CD4-positive, alpha-beta T cell (primary cell): ENCODE measurements around the gene COL4A2. TPM values are rescaled to one million over a fixed set of nuclear protein-coding genes. Genes with fewer than 3 reads are reported as not detected.

ENCODE experiments used
- ATAC-seq: fragments of 200-7000 bp; cut with Tn5 transposase; one replicate; pipeline ENCODE4 v1.10.0; 2022; ENCODE audit warnings: mild to moderate bottlenecking; ENCODE audit not compliant: poor library complexity
- CTCF ChIA-PET: fragments of 350-600 bp; sonication (Branson Sonifier 250); formaldehyde crosslinking; loops from one replicate; lab custom pipeline; 2021; ENCODE audit warnings: antibody characterized with exemption, inconsistent platforms; lab: Charles Lee
- POLR2A ChIA-PET: fragments of 350-600 bp; sonication (Branson Sonifier 250); formaldehyde crosslinking; loops from one replicate; lab custom pipeline; 2021; ENCODE audit warnings: antibody characterized with exemption, inconsistent platforms; lab: Charles Lee
- DNase-seq, 14 experiments: peaks; one replicate each; pipeline ENCODE4 v3.0.0-alpha.2; 2013 to 2020; ENCODE audit warnings: mixed read lengths in 2 of 14
- H3K27ac ChIP-seq, 2 donors: one replicate each; pipeline versions ENCODE4 v1.5.1 to v1.7.0; 2013; ENCODE audit warnings: low read length in 2 of 2, low read depth in 1 of 2, mild to moderate bottlenecking in 1 of 2
- H3K27me3 ChIP-seq, 2 experiments: 1 replicate in 1 of 2; 2 replicates in 1 of 2; pipeline versions ENCODE4 v1.6.1 to v1.7.0; 2013; ENCODE audit warnings: low read length in 2 of 2, control low read depth in 1 of 2, mild to moderate bottlenecking in 1 of 2, moderate library complexity in 1 of 2; ENCODE audit not compliant: insufficient read depth in 2 of 2, control insufficient read depth in 1 of 2
- H3K36me3 ChIP-seq: one replicate; pipeline ENCODE4 v1.6.1; 2013; ENCODE audit warnings: low read length, control low read depth; ENCODE audit not compliant: insufficient read depth
- H3K4me1 ChIP-seq: one replicate; pipeline ENCODE4 v1.6.1; 2013; ENCODE audit warnings: low read length, control low read depth; ENCODE audit not compliant: insufficient read depth
- H3K4me3 ChIP-seq: one replicate; pipeline ENCODE4 v1.5.1; 2013; ENCODE audit warnings: mild to moderate bottlenecking, low read length, moderate library complexity
- H3K9me3 ChIP-seq, 2 experiments: 1 replicate in 1 of 2; 2 replicates in 1 of 2; pipeline versions ENCODE4 v1.6.1 to v1.7.0; 2013; ENCODE audit warnings: low read length in 2 of 2, mild to moderate bottlenecking in 2 of 2, control low read depth in 1 of 2, moderate library complexity in 1 of 2; ENCODE audit not compliant: control insufficient read depth in 1 of 2, insufficient read depth in 1 of 2
- H3K27ac Mint-ChIP-seq: one replicate; pipeline ENCODE4 v1.8.0; 2020; ENCODE audit warnings: mixed read lengths
- H3K27me3 Mint-ChIP-seq: one replicate; pipeline ENCODE4 v1.8.0; 2021; ENCODE audit warnings: mixed read lengths
- H3K36me3 Mint-ChIP-seq: one replicate; pipeline ENCODE4 v1.8.0; 2021; ENCODE audit warnings: low read depth, mixed read lengths
- H3K4me1 Mint-ChIP-seq: one replicate; pipeline ENCODE4 v1.8.0; 2021; ENCODE audit warnings: low read depth, mixed read lengths
- H3K4me3 Mint-ChIP-seq: one replicate; pipeline ENCODE4 v1.8.0; 2020; ENCODE audit warnings: mild to moderate bottlenecking, mixed read lengths
- H3K9me3 Mint-ChIP-seq: one replicate; pipeline ENCODE4 v1.8.0; 2020; ENCODE audit warnings: mixed read lengths
- CTCF ChIP-seq: fragments of 200-600 bp; IDR thresholded peaks from one replicate; pipeline ENCODE4 v1.8.0; 2022; ENCODE audit warnings: antibody characterized with exemption, mild to moderate bottlenecking
- intact Hi-C, 2 experiments: fragments of 100-400 bp; cut with DNase I in 1 of 2; cut with micrococcal nuclease in 1 of 2; formaldehyde crosslinking; loops; one replicate each; pipeline versions ENCODE4 v1.15.1 to v1.9.0; 2023 to 2025; cut with DNase I, micrococcal nuclease
- total RNA-seq, 174 experiments: library from RNA in 2 of 174; stranded (reverse) in 2 of 174; gene quantifications; one replicate each; pipeline ENCODE4 v1.2.3 and lab custom pipeline; 2021 to 2026

Gene COL4A2
- total RNA-seq, 2 experiments from 2014 or later, result not detected

GRCh38 chr13:110382229-110382628, 75.1 kb downstream of the COL4A2 start:
- H3K27me3 ChIP-seq, result peaks cover 0 to 4% of the 10 kb centered on the region in 2 experiments
- ATAC-seq (no peak), DNase-seq (no peak)
- Mint-ChIP-seq H3K9me3 (peaks cover 3% of the 10 kb centered on the region), H3K27ac (no peak overlapping the region), H3K36me3 (no peaks in the 10 kb centered on the region), H3K27me3 (peaks cover 27% of the 10 kb centered on the region), H3K4me1 (no peaks in the 10 kb centered on the region), H3K4me3 (no peak overlapping the region)
- no peak overlapping the region for H3K27ac ChIP-seq
- POLR2A ChIA-PET, result no interaction called here
- H3K9me3 ChIP-seq, result peaks cover 0 to 24% of the 10 kb centered on the region in 2 experiments
- H3K4me1 ChIP-seq, result peaks cover 2% of the 10 kb centered on the region
- no peak overlapping the region for H3K4me3 ChIP-seq
- intact Hi-C loops, result no loop called here
- CTCF ChIA-PET, result no interaction called here
- TF ChIP-seq CTCF, result no peak
- H3K36me3 ChIP-seq, result no peaks in the 10 kb centered on the region

GRCh38 chr13:110382830-110383229, 75.7 kb downstream of the COL4A2 start:
- intact Hi-C loops, result no loop called here
- CTCF ChIA-PET, result no interaction called here
- H3K36me3 Mint-ChIP-seq, result no peaks in the 10 kb centered on the region
- no peak for TF ChIP-seq CTCF
- H3K4me3 ChIP-seq, result no peak overlapping the region
- H3K27me3 Mint-ChIP-seq, result peaks cover 29% of the 10 kb centered on the region
- no peaks in the 10 kb centered on the region for H3K36me3 ChIP-seq
- H3K27me3 ChIP-seq, result peaks cover 0 to 10% of the 10 kb centered on the region in 2 experiments
- H3K27ac Mint-ChIP-seq, result no peak overlapping the region
- peaks cover 0 to 30% of the 10 kb centered on the region in 2 experiments for H3K9me3 ChIP-seq
- no peak overlapping the region for H3K27ac ChIP-seq
- POLR2A ChIA-PET, result no interaction called here
- ATAC-seq (no peak), DNase-seq (no peak)
- peaks cover 8% of the 10 kb centered on the region for H3K4me1 ChIP-seq
- no peak overlapping the region for H3K4me3 Mint-ChIP-seq
- H3K4me1 Mint-ChIP-seq, result no peaks in the 10 kb centered on the region
- H3K9me3 Mint-ChIP-seq, result peaks cover 3% of the 10 kb centered on the region

- no peaks in the 10 kb centered on the region for H3K36me3 ChIP-seq
- TF ChIP-seq CTCF, result no peak
- Mint-ChIP-seq H3K4me3 (peak overlapping the region; percentile 34), H3K27ac (no peak overlapping the region), H3K9me3 (no peaks in the 10 kb centered on the region), H3K27me3 (peaks cover 44% of the 10 kb centered on the region), H3K36me3 (no peaks in the 10 kb centered on the region), H3K4me1 (peaks cover 6% of the 10 kb centered on the region)
- H3K27me3 ChIP-seq, result peaks cover 11 to 35% of the 10 kb centered on the region in 2 experiments
- H3K27ac ChIP-seq, result no peak overlapping the region
- no peak overlapping the region for H3K4me3 ChIP-seq
- intact Hi-C loops, result no loop called here
- POLR2A ChIA-PET, result no interaction called here
- CTCF ChIA-PET, result no interaction called here
- peaks cover 0 to 26% of the 10 kb centered on the region in 2 experiments for H3K9me3 ChIP-seq
- ATAC-seq, result no peak
- peak in 2 of 14 experiments; percentile 5 to 14 for DNase-seq
- peaks cover 8% of the 10 kb centered on the region for H3K4me1 ChIP-seq
These were observed 80.5 kb downstream of the COL4A2 start for GRCh38 chr13:110387451-110388107.
